Stimulated activated CD4-positive, alpha-beta T cell treated with anti-CD3 and anti-CD28 coated beads, Interleukin-15, amount 100 ng/mL, for 1 hour (primary cell): ENCODE results near the gene INTS14.

Source experiments
- DNase-seq, 2 donors: peaks; one replicate each; pipeline ENCODE4 v3.0.0-alpha.2; 2020; ENCODE audit warnings: low read depth in 1 of 2, low spot score in 1 of 2

Gene INTS14

GRCh38 chr15:65532738-65533051, 78.2 kb downstream of the INTS14 start:
- DNase-seq = no peak

DNA sequence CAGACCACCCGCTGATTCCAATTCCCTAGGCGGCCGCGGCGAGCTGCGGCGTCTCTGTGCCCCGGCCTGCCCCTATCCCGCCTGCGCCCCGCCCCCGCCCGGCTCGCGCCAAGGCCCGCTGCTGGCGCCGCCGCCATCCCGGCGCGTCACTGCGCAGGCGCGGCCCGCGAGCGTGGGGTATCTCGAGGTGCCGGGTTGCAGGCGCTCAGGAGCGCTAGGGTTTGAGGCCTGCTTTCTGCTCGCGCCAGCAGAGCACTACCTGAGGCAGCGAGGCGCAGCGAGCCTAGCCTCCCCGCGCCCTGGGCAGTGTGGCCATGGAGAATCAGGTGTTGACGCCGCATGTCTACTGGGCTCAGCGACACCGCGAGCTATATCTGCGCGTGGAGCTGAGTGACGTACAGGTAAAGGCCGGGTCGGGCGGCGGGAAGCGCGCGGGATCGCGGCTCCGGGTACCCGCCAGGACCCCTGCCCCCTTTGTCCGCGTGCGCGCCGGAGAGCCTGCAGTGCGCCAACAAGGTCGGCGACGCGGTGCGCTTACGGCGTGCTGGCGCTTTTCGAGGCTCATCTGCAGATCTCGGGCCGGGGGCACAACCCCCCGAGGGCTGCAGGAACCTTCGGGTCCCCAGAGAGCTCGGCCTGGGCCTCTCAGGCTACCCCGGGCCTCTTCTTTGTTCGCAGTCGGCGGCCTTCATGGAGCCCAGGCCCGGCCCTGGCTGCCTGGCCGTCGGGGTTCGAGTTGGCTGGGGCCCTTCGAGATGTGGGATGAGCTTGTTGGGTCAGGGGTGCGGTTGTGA, 80.4 kb downstream of the INTS14 start, which contains the start of gene HACD3:
TSS of gene HACD3 (plus strand) at position 146 of the 794 bp plus-strand sequence. CDS start at position 315, 169 bp downstream.
- peak; percentile 80 to 91 for DNase-seq

DNA sequence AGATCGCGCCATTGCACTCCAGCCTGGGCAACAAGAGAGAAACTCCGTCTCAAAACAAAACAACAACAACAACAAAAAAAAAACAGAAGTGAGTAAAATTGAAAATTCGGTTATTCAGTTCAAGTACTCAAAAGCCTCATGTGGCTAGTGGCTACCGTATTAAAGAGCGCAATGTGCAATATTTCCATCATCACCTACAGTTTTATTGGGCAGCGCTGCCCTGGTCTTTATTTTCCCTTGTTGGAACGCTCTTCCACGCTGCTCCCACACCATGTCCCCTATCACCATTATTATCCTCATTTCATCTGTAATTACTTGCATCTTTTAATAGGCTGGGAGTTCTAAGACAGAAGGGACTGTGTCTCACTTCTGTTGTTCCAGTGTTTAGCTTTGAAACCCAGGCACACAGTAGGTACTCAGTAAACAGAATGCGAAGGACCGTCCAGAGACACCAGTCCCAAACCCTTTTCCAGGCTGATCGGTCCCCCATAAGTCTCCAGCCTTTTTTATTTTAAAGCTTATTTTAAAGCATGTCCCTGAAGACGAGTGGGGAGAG, 81.1 kb downstream of the INTS14 start:
- no peak for DNase-seq
